BE2C (cell line): ENCODE data around the gene TMEFF2.
"Not testable (repeated sequence)": the region's sequence is repeated elsewhere in the genome, so short reads cannot be mapped to it uniquely, and the experiment has no call there.

Experiments
- DNase-seq: peaks from one replicate; pipeline ENCODE4 v3.0.0-alpha.2; 2020
- H3K27me3 ChIP-seq: fragments of 250-450 bp; sonication (Bioruptor Pico); 2 replicates; pipeline ENCODE4 v1.5.1; 2020; ENCODE audit warnings: mild to moderate bottlenecking
- H3K36me3 ChIP-seq: fragments of 250-450 bp; sonication (Bioruptor Pico); 2 replicates; pipeline ENCODE4 v1.5.1; 2020; ENCODE audit warnings: mild to moderate bottlenecking
- H3K4me1 ChIP-seq: fragments of 250-450 bp; sonication (Bioruptor Pico); 2 replicates; pipeline ENCODE4 v1.5.1; 2020
- H3K4me3 ChIP-seq: 2 replicates; pipeline ENCODE4 v1.5.1; 2011; ENCODE audit warnings: low read depth, low read length
- H3K9me3 ChIP-seq: fragments of 250-450 bp; sonication (Bioruptor Pico); 2 replicates; pipeline ENCODE4 v1.5.1; 2020
- CTCF ChIP-seq: IDR thresholded peaks from 2 replicates; pipeline ENCODE4 v1.5.1; 2012; ENCODE audit warnings: mild to moderate bottlenecking, low read depth, low read length

Gene TMEFF2

GRCh38 chr2:192098814-192099491, 95.8 kb downstream of the TMEFF2 start:
- Histone ChIP-seq H3K4me3 (no peak overlapping the region), H3K9me3 (no peaks in the 10 kb centered on the region), H3K27me3 (no peaks in the 10 kb centered on the region), H3K4me1 (no peaks in the 10 kb centered on the region), H3K36me3 (no peaks in the 10 kb centered on the region)
- no peak for DNase-seq
- no peak for TF ChIP-seq CTCF

GRCh38 chr2:192091476-192091875, 103.3 kb downstream of the TMEFF2 start:
- Histone ChIP-seq H3K27me3 (no peaks in the 10 kb centered on the region), H3K4me1 (no peaks in the 10 kb centered on the region; the same call in none of the 2 replicates), H3K36me3 (no peaks in the 10 kb centered on the region), H3K4me3 (no peak overlapping the region), H3K9me3 (no peaks in the 10 kb centered on the region)
- no peak for DNase-seq
- no peak for TF ChIP-seq CTCF

- Histone ChIP-seq H3K9me3 (no peaks in the 10 kb centered on the region), H3K36me3 (no peaks in the 10 kb centered on the region), H3K4me3 (no peak overlapping the region), H3K4me1 (no peaks in the 10 kb centered on the region; the same call in none of the 2 replicates), H3K27me3 (no peaks in the 10 kb centered on the region)
- no peak for TF ChIP-seq CTCF
- no peak for DNase-seq
Measured at GRCh38 chr2:192090911-192091310, 103.8 kb downstream of the TMEFF2 start.

GRCh38 chr2:192087398-192087958, 107.3 kb downstream of the TMEFF2 start:
- Histone ChIP-seq H3K4me3 (no peak overlapping the region), H3K27me3 (no peaks in the 10 kb centered on the region), H3K4me1 (no peaks in the 10 kb centered on the region; the same call in none of the 2 replicates), H3K9me3 (no peaks in the 10 kb centered on the region), H3K36me3 (no peaks in the 10 kb centered on the region)
- no peak for TF ChIP-seq CTCF
- DNase-seq: no peak

GRCh38 chr2:192082121-192082520, 112.6 kb downstream of the TMEFF2 start:
- no peak for DNase-seq
- no peaks in the 10 kb centered on the region for H3K9me3 ChIP-seq
- TF ChIP-seq CTCF: no peak
- no peaks in the 10 kb centered on the region for H3K36me3 ChIP-seq
- no peaks in the 10 kb centered on the region for H3K27me3 ChIP-seq
- H3K4me1 ChIP-seq: no peaks in the 10 kb centered on the region; the same call in none of the 2 replicates
- no peak overlapping the region for H3K4me3 ChIP-seq

- not testable (repeated sequence) for H3K9me3 ChIP-seq, H3K4me1 ChIP-seq, DNase-seq, H3K36me3 ChIP-seq, H3K4me3 ChIP-seq, H3K27me3 ChIP-seq
Measured at GRCh38 chr2:192080096-192080495, 114.6 kb downstream of the TMEFF2 start.
